Smooth muscle cell (in vitro differentiated cells): ENCODE results near the gene OR10X1. TPM values are rescaled to one million over a fixed set of nuclear protein-coding genes. Genes with fewer than 3 reads are reported as not detected.

Experiments
- DNase-seq: peaks from one replicate; lab custom pipeline; 2025; ENCODE audit not compliant: unreplicated experiment; lab: John Stamatoyannopoulos, UW
- H2AFZ ChIP-seq: fragments of 200-600 bp; sonication (generic); 2 replicates; pipeline ENCODE4 v1.6.0; 2016; ENCODE audit warnings: antibody characterized with exemption, low read depth, mild to moderate bottlenecking
- H3F3A ChIP-seq: fragments of 200-600 bp; sonication (generic); 2 replicates; pipeline ENCODE4 v1.6.0; 2017; ENCODE audit warnings: antibody characterized with exemption, low read depth
- H3K27ac ChIP-seq: fragments of 200-600 bp; sonication (generic); 2 replicates; pipeline ENCODE4 v1.5.1; 2016; ENCODE audit warnings: low read depth, mild to moderate bottlenecking
- H3K27me3 ChIP-seq: fragments of 200-600 bp; sonication (generic); 2 replicates; pipeline ENCODE4 v1.6.1; 2016; ENCODE audit warnings: low read depth, mild to moderate bottlenecking
- H3K36me3 ChIP-seq: fragments of 200-600 bp; sonication (generic); 2 replicates; pipeline ENCODE4 v1.5.1; 2016; ENCODE audit warnings: low read depth
- H3K4me1 ChIP-seq: fragments of 200-600 bp; sonication (generic); 2 replicates; pipeline ENCODE4 v1.5.1; 2016; ENCODE audit warnings: low read depth
- H3K4me2 ChIP-seq: fragments of 200-600 bp; sonication (generic); 2 replicates; pipeline ENCODE4 v1.6.0; 2016; ENCODE audit warnings: mild to moderate bottlenecking
- H3K4me3 ChIP-seq: fragments of 200-600 bp; sonication (generic); 2 replicates; pipeline ENCODE4 v1.5.1; 2016; ENCODE audit warnings: mild to moderate bottlenecking
- H3K79me2 ChIP-seq: fragments of 200-600 bp; sonication (generic); 2 replicates; pipeline ENCODE4 v1.6.0; 2016; ENCODE audit warnings: low read depth, mild to moderate bottlenecking
- H3K9ac ChIP-seq: fragments of 200-600 bp; sonication (generic); 2 replicates; pipeline ENCODE4 v1.6.0; 2016; ENCODE audit warnings: low read depth
- H3K9me3 ChIP-seq: fragments of 200-600 bp; sonication (generic); replicated peaks from 2 replicates; pipeline ENCODE4 v1.5.1; 2016; ENCODE audit warnings: low read depth
- H4K20me1 ChIP-seq: fragments of 200-600 bp; sonication (generic); 2 replicates; pipeline ENCODE4 v1.6.0; 2016; ENCODE audit warnings: low read depth
- CTCF ChIP-seq: fragments of 200-600 bp; sonication (generic); IDR thresholded peaks from 2 replicates; pipeline ENCODE4 v1.5.1; 2017; ENCODE audit warnings: borderline replicate concordance, mild to moderate bottlenecking, antibody characterized with exemption; ENCODE audit not compliant: insufficient read depth, poor library complexity, severe bottlenecking
- WGBS: methylation state at CpG from one replicate; pipeline ENCODE4 v1.1.7; 2016; ENCODE audit warnings: low lambda C conversion rate; 5-methylcytosine and 5-hydroxymethylcytosine counted together
- polyA plus RNA-seq: library from polyadenylated mRNA; unstranded; fragments of >200 nt; fragmentation: Nextera tagmentation; extraction: Ambion mirVana; gene quantifications from 2 replicates; pipeline ENCODE4 v1.2.1, GENCODE V29; 2016
- total RNA-seq: library from RNA; depleted of rRNA; stranded (reverse); fragments of >200 nt; gene quantifications from 2 replicates; pipeline ENCODE4 v1.2.3, GENCODE V29; 2014

OR10X1 gene
- total and polyA plus RNA-seq, 2 experiments from 2014 or later: not detected

GRCh38 chr1:158577561-158577960 is 2.1 kb downstream of the OR10X1 start:
- 91% methylated on average over 3 of the region's 3 CpGs for WGBS

DNA sequence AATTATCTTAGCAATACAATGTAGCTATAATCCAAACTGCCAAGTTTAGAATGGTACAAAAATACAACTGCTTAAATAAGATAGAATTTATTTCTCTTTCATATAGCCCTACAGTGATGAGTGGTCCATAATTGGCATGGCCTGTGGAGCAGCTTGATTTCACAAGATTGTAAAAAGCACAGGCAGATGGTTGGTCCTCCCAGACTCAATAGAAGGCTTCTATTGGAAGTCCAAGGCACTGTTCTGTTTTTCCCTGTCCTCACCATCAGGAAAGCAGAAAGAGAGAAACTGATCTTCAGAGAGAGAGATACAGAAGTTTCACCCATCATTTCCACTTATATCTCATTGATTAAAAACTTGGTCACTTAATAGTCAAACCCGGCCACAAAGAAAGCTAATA is 7.5 kb downstream of the OR10X1 start:
- Histone ChIP-seq H2AFZ (no peak overlapping the region), H3K4me2 (no peak overlapping the region), H3K9me3 (no peaks in the 10 kb centered on the region), H3F3A (no peaks in the 10 kb centered on the region), H3K27ac (no peak overlapping the region), H3K4me1 (no peaks in the 10 kb centered on the region), H3K9ac (no peak overlapping the region), H3K4me3 (no peak overlapping the region), H4K20me1 (no peaks in the 10 kb centered on the region), H3K36me3 (no peaks in the 10 kb centered on the region), H3K79me2 (no peaks in the 10 kb centered on the region), H3K27me3 (no peaks in the 10 kb centered on the region)
- TF ChIP-seq CTCF: no peak
- no peak for DNase-seq
- 97% methylated on average over 1 of the region's 1 CpG for WGBS

More at GRCh38 chr1:158577561-158577960, 2.1 kb downstream of the OR10X1 start:
- Histone ChIP-seq H3K4me1 (no peaks in the 10 kb centered on the region), H3K9me3 (no peaks in the 10 kb centered on the region), H3K27ac (no peak overlapping the region), H3K27me3 (no peaks in the 10 kb centered on the region), H3K4me3 (no peak overlapping the region), H2AFZ (no peak overlapping the region), H3K36me3 (no peaks in the 10 kb centered on the region), H3K4me2 (no peak overlapping the region), H3F3A (no peaks in the 10 kb centered on the region), H4K20me1 (no peaks in the 10 kb centered on the region), H3K79me2 (no peaks in the 10 kb centered on the region), H3K9ac (no peak overlapping the region)
- DNase-seq: no peak
- no peak for TF ChIP-seq CTCF

DNA sequence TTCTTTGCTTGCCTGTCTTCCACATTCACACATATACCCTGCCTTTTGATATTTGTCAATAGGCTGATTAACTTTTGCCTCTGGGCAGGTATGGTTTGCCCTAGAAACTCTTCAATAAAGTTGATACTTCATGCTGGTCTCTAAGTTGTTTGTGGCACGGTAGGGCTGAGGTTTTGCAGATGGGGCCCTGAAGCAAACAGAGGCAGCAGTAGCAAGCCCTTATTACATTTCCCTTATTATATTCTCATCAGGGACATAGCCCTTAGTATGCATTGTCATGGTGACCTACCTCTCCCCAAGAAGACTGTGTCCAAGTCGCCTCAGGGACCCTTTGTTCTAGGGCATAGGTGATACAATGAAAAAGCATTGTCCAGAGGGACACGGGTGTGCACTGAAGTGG is 9.2 kb downstream of the OR10X1 start, which contains the start of gene OR6P1:
TSS of gene OR6P1 (minus strand) at position 101 of the 400 bp plus-strand sequence. CDS start 6,976 bp downstream, outside the sequence.
- H3K79me2 ChIP-seq: no peaks in the 10 kb centered on the region
- H4K20me1 ChIP-seq: no peaks in the 10 kb centered on the region
- H3K27ac ChIP-seq: no peak within 1 kb of the TSS
- H3K4me1 ChIP-seq: no peaks in the 10 kb centered on the region
- 87% methylated on average over 3 of the region's 3 CpGs for WGBS
- H2AFZ ChIP-seq: no peak within 1 kb of the TSS
- no peaks in the 10 kb centered on the region for H3K36me3 ChIP-seq
- TF ChIP-seq CTCF: no peak
- H3K4me2 ChIP-seq: no peak within 1 kb of the TSS
- DNase-seq: no peak
- H3K4me3 ChIP-seq: no peak within 1 kb of the TSS
- H3K27me3 ChIP-seq: no peaks in the 10 kb centered on the region
- no peaks in the 10 kb centered on the region for H3F3A ChIP-seq
- H3K9ac ChIP-seq: no peak within 1 kb of the TSS
- H3K9me3 ChIP-seq: no peaks in the 10 kb centered on the region

DNA sequence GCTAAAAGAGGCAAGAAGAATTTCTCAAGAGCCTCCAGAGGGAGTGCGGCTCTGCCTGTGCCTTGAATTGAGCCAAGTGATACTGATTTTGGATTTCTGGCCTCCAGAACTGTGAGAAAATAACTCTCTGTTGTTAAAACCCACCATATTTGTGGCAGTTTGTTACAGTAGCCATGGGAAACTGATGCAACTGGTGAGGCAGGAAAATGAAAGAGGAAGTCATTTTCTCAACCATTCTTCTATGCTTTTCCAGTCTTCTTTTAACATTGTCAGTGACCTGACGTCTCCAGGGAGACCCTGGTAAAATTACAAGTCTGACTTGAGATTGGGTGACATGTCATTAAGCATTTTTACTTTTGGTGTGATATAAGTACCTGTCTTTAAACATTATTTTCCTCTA is 15.1 kb downstream of the OR10X1 start:
- Histone ChIP-seq H3K27me3 (no peaks in the 10 kb centered on the region), H3K36me3 (no peaks in the 10 kb centered on the region), H3K4me1 (no peaks in the 10 kb centered on the region), H3K9me3 (no peaks in the 10 kb centered on the region), H3K4me3 (no peak overlapping the region), H3K27ac (no peak overlapping the region), H4K20me1 (no peaks in the 10 kb centered on the region), H2AFZ (no peak overlapping the region), H3K9ac (no peak overlapping the region), H3K4me2 (no peak overlapping the region), H3F3A (no peaks in the 10 kb centered on the region), H3K79me2 (no peaks in the 10 kb centered on the region)
- no peak for TF ChIP-seq CTCF
- 88% methylated on average over 2 of the region's 2 CpGs for WGBS
- no peak for DNase-seq
